Ascending aorta (tissue), 2 donors: ENCODE data around the gene ANKHD1. TPM values are rescaled to one million over a fixed set of nuclear protein-coding genes. Genes with fewer than 3 reads are reported as not detected.

Source experiments
- DNase-seq, 2 donors: peaks; one replicate each; pipeline ENCODE4 v3.0.0-alpha.2; 2019; ENCODE audit warnings: low spot score in 2 of 2
- H3K27ac ChIP-seq, 2 donors: fragments of 200-600 bp; sonication (generic); one replicate each; pipeline ENCODE4 v1.5.1; 2016 to 2017; ENCODE audit warnings: mild to moderate bottlenecking in 1 of 2
- H3K27me3 ChIP-seq: fragments of 200-600 bp; sonication (generic); one replicate; pipeline ENCODE4 v1.5.1; 2017
- H3K36me3 ChIP-seq, 2 donors: fragments of 200-600 bp; sonication (generic); one replicate each; pipeline ENCODE4 v1.5.1; 2016
- H3K4me1 ChIP-seq, 2 donors: fragments of 200-600 bp; sonication (generic); one replicate each; pipeline ENCODE4 v1.5.1; 2016 to 2017; ENCODE audit warnings: mild to moderate bottlenecking in 1 of 2
- H3K4me3 ChIP-seq, 2 donors: fragments of 200-600 bp; sonication (generic); one replicate each; pipeline ENCODE4 v1.5.1; 2016 to 2017; ENCODE audit warnings: mild to moderate bottlenecking in 1 of 2
- H3K9me3 ChIP-seq, 2 donors: fragments of 200-600 bp; sonication (generic); one replicate each; pipeline ENCODE4 v1.5.1; 2016
- CTCF ChIP-seq, 3 experiments: fragments of 200-600 bp in 2 of 3; fragments of 450-650 bp in 1 of 3; sonication (generic) in 2 of 3; IDR thresholded peaks; one replicate each; pipeline ENCODE4 v1.5.1; 2016 to 2019; ENCODE audit warnings: antibody characterized with exemption in 3 of 3, mild to moderate bottlenecking in 1 of 3, moderate library complexity in 1 of 3
- intact Hi-C: fragments of 100-400 bp; cut with DNase I; formaldehyde crosslinking; loops from one replicate; pipeline ENCODE4 v1.15.1; 2023
- total RNA-seq: library from RNA; depleted of rRNA; stranded (reverse); fragments of >200 nt; gene quantifications from one replicate; pipeline ENCODE4 v1.1.0, GENCODE V29; 2016

Gene ANKHD1
- total RNA-seq, 1 donor from 2014 or later = 73.4 TPM

- intact Hi-C loops = loop anchor here (1.0 to 5.0 kb wide), 2 partner anchors 16 to 154 kb away; partner anchors contain the start of genes APBB3, SLC35A4 and ZMAT2
- no peaks in the 10 kb centered on the region for H3K27me3 ChIP-seq
- DNase-seq = no peak
- H3K27ac ChIP-seq = peak overlapping the region; percentile 95 to 97
- H3K9me3 ChIP-seq = no peaks in the 10 kb centered on the region
- no peak for TF ChIP-seq CTCF (IDR thresholded peaks at IDR 0.05)
- H3K4me3 ChIP-seq = peak overlapping the region; percentile 63 to 69
- H3K36me3 ChIP-seq = peaks cover 28 to 33% of the 10 kb centered on the region in 2 donors
- H3K4me1 ChIP-seq = peaks cover 19 to 22% of the 10 kb centered on the region in 2 donors
Observed at GRCh38 chr5:140548300-140548688, 146.7 kb downstream of the ANKHD1 start.

GRCh38 chr5:140548791-140549190 lies 147.2 kb downstream of the ANKHD1 start:
- Histone ChIP-seq H3K27me3 (no peaks in the 10 kb centered on the region), H3K27ac (peak overlapping the region; percentile 95 to 97), H3K9me3 (no peaks in the 10 kb centered on the region), H3K4me3 (peak overlapping the region in 1 of 2 donors; percentile 69), H3K4me1 (peaks cover 19 to 22% of the 10 kb centered on the region in 2 donors), H3K36me3 (peaks cover 28 to 29% of the 10 kb centered on the region in 2 donors)
- intact Hi-C loops = loop anchor here (1.0 to 5.0 kb wide), 2 partner anchors 16 to 154 kb away; partner anchors contain the start of genes APBB3, SLC35A4 and ZMAT2
- DNase-seq = no peak
- no peak for TF ChIP-seq CTCF (IDR thresholded peaks at IDR 0.05)

- DNase-seq = peak in 1 of 2 donors; percentile 77
- Histone ChIP-seq H3K4me3 (no peak overlapping the region), H3K36me3 (peaks cover 22 to 24% of the 10 kb centered on the region in 2 donors), H3K27ac (peak overlapping the region; percentile 95 to 97), H3K9me3 (no peaks in the 10 kb centered on the region), H3K27me3 (no peaks in the 10 kb centered on the region), H3K4me1 (peaks cover 19 to 22% of the 10 kb centered on the region in 2 donors)
- no peak for TF ChIP-seq CTCF (IDR thresholded peaks at IDR 0.05)
- intact Hi-C loops = loop anchor here (5.0 kb wide), 1 partner anchor 153 kb away; the partner anchor contains the start of gene ZMAT2
Observed at GRCh38 chr5:140549237-140550144, 147.9 kb downstream of the ANKHD1 start.

GRCh38 chr5:140550147-140551079 lies 148.8 kb downstream of the ANKHD1 start:
- H3K4me3 ChIP-seq = no peak overlapping the region
- intact Hi-C loops = no loop called here
- TF ChIP-seq CTCF (IDR thresholded peaks at IDR 0.05) = no peak
- H3K27ac ChIP-seq = peak overlapping the region; percentile 95 to 97
- no peak for DNase-seq
- peaks cover 19 to 23% of the 10 kb centered on the region in 2 donors for H3K4me1 ChIP-seq
- peaks cover 17 to 20% of the 10 kb centered on the region in 2 donors for H3K36me3 ChIP-seq
- H3K27me3 ChIP-seq = no peaks in the 10 kb centered on the region
- H3K9me3 ChIP-seq = no peaks in the 10 kb centered on the region

- Histone ChIP-seq H3K4me1 (peaks cover 16 to 30% of the 10 kb centered on the region in 2 donors), H3K27ac (no peak overlapping the region), H3K27me3 (no peaks in the 10 kb centered on the region), H3K4me3 (no peak overlapping the region), H3K9me3 (no peaks in the 10 kb centered on the region), H3K36me3 (peaks cover 17 to 20% of the 10 kb centered on the region in 2 donors)
- no peak for DNase-seq
- TF ChIP-seq CTCF (IDR thresholded peaks at IDR 0.05) = no peak
- intact Hi-C loops = no loop called here
Observed at GRCh38 chr5:140551872-140552271, 150.2 kb downstream of the ANKHD1 start.
